ENCODE results near the gene TEAD1. TPM values are rescaled to one million over a fixed set of nuclear protein-coding genes. Genes with fewer than 3 reads are reported as not detected.

Gene TEAD1
- total RNA-seq, 1 donor from 2014 or later, result 62.5 TPM

DNA sequence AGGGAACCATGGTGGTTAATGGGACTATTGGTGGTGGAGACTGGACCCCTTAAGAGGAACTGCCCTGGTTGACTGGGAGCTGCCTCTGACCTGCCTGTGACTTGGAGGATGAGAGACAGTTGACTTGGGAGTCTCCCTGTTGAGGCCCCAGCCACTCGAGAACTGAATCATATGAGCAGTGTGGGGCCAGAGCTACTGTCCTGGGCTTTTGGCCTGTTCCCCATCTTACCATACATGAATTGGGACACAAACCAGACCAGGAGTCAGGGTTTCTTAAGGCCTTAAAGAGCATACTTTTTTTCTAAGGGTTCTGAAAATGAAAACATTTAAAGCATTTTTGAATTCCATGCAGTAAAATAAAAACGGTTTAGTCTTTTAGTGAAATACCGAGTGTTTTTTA, 92.8 kb downstream of the TEAD1 start:
- peaks cover 5% of the 10 kb centered on the region for H3K36me3 Mint-ChIP-seq (ENCODE audit: unreplicated experiment)
- peak overlapping the region; percentile 85 for H3K27ac Mint-ChIP-seq (ENCODE audit: unreplicated experiment)
- DNase-seq, result no peak
- H3K4me3 Mint-ChIP-seq (ENCODE audit: unreplicated experiment), result peak overlapping the region; percentile 12
- peaks cover 48% of the 10 kb centered on the region for H3K4me1 Mint-ChIP-seq (ENCODE audit: low read depth, unreplicated experiment)
- TF ChIP-seq, protein P1, sequence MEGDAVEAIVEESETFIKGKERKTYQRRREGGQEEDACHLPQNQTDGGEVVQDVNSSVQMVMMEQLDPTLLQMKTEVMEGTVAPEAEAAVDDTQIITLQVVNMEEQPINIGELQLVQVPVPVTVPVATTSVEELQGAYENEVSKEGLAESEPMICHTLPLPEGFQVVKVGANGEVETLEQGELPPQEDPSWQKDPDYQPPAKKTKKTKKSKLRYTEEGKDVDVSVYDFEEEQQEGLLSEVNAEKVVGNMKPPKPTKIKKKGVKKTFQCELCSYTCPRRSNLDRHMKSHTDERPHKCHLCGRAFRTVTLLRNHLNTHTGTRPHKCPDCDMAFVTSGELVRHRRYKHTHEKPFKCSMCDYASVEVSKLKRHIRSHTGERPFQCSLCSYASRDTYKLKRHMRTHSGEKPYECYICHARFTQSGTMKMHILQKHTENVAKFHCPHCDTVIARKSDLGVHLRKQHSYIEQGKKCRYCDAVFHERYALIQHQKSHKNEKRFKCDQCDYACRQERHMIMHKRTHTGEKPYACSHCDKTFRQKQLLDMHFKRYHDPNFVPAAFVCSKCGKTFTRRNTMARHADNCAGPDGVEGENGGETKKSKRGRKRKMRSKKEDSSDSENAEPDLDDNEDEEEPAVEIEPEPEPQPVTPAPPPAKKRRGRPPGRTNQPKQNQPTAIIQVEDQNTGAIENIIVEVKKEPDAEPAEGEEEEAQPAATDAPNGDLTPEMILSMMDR (IDR thresholded peaks at IDR 0.05; ENCODE audit: partially characterized antibody, unreplicated experiment), result no peak
- H3K9me3 Mint-ChIP-seq (ENCODE audit: unreplicated experiment), result peaks cover 18% of the 10 kb centered on the region
- peaks cover 18% of the 10 kb centered on the region for H3K27me3 Mint-ChIP-seq (ENCODE audit: unreplicated experiment)

DNA sequence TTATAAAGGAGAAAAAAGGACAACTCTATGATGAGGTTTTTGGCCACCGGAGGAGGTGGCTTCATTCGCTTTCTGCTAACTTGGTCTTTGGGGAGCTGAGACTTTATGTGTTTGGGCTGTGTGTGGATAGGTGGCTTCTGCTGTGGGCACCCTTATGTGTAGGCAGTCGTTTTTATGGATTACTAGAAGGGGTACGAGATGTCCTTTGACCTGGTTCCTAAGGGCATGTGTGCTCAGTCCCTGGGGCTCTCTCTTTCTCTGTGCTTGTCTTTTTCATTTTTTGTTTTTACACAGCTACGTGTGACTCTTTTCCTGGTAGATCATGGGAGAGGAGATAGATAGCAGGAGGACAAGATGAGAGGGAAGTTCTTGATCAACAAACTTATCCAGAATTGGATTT, 93.4 kb downstream of the TEAD1 start:
- DNase-seq, result no peak
- peak overlapping the region; percentile 67 for H3K4me3 Mint-ChIP-seq (ENCODE audit: unreplicated experiment)
- peaks cover 18% of the 10 kb centered on the region for H3K27me3 Mint-ChIP-seq (ENCODE audit: unreplicated experiment)
- TF ChIP-seq, protein P1 (IDR thresholded peaks at IDR 0.05; ENCODE audit: partially characterized antibody, unreplicated experiment), result no peak
- peaks cover 45% of the 10 kb centered on the region for H3K4me1 Mint-ChIP-seq (ENCODE audit: low read depth, unreplicated experiment)
- H3K9me3 Mint-ChIP-seq (ENCODE audit: unreplicated experiment), result peaks cover 18% of the 10 kb centered on the region
- peaks cover 5% of the 10 kb centered on the region for H3K36me3 Mint-ChIP-seq (ENCODE audit: unreplicated experiment)
- peak overlapping the region; percentile 46 for H3K27ac Mint-ChIP-seq (ENCODE audit: unreplicated experiment)

DNA sequence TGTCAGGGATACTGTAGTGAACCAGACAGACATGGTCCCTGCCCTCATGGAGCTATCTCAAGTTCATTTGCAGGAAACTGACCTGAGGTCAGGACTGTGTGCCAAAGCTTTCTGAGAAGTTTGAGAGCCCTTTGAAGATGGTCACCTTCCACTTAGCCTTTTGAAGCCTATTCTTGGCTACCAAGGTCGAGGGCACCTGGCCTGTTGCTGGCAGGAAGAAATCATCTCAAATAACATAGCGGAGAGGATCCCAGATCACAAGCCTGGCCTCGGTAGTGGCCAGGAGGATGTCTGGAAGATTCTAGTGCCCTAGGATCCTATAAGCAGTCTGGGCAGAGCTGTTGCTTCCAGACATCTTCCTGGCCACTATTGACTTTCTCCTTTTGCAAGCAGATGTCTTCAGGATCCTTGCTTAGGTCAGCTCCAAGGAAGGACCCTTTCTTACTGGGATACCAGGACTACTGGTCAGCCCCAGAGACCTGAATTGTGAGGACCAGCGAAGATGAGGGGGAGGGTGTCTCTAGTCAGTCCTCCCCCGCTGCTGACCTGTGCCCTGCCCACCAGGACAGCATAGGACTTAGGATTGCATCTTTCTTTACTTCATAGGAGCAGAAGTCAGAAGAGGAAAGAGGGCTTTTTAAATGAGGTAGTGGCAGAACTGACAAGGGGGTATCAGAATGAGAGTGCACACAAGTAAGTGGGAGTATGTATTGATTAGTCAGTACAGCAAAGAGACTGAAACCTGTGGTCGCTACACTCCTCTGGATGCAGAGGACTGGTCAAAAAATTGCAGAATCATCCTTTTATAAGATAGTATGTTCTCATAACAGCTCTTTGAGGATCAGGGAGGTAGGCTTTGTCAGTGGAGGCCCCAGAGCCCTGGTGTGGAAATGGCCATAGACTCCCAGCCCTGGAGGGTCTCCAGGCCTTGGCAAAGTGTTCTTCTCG, 94.8 kb downstream of the TEAD1 start:
- Mint-ChIP-seq H3K27me3 (ENCODE audit: unreplicated experiment) (peaks cover 16% of the 10 kb centered on the region), H3K4me1 (ENCODE audit: low read depth, unreplicated experiment) (peaks cover 47% of the 10 kb centered on the region), H3K27ac (ENCODE audit: unreplicated experiment) (no peak overlapping the region), H3K9me3 (ENCODE audit: unreplicated experiment) (peaks cover 18% of the 10 kb centered on the region), H3K36me3 (ENCODE audit: unreplicated experiment) (peaks cover 5% of the 10 kb centered on the region), H3K4me3 (ENCODE audit: unreplicated experiment) (no peak overlapping the region)
- TF ChIP-seq, protein P1 (IDR thresholded peaks at IDR 0.05; ENCODE audit: partially characterized antibody, unreplicated experiment), result no peak
- no peak for DNase-seq

DNA sequence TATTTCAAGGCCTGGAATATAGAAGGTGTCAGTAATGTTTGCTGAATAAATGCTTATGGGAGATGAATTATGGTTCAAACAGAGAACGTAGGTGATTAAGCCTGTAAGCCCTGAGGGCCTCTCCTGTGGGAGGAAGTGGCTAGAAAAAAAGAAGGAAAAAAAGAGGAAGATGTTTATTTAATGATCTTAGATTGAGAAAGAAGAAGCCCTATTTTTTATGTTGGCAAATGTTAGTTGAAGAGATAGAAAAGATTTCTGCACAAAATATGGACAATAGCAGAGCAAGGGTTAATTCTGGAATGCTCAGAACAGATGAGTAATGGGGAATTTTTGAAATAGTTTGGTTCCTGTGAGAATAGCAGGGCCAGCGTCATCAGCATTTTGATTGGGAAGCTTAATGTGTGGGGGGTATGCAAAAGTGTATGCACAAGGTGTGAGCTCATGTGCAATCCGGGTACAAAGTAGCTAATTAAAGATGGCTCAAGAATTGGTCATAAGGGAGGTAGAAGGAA, 95.7 kb downstream of the TEAD1 start:
- no peak overlapping the region for H3K4me3 Mint-ChIP-seq (ENCODE audit: unreplicated experiment)
- H3K27ac Mint-ChIP-seq (ENCODE audit: unreplicated experiment), result no peak overlapping the region
- TF ChIP-seq, protein P1 (IDR thresholded peaks at IDR 0.05; ENCODE audit: partially characterized antibody, unreplicated experiment), result no peak
- peaks cover 39% of the 10 kb centered on the region for H3K4me1 Mint-ChIP-seq (ENCODE audit: low read depth, unreplicated experiment)
- H3K36me3 Mint-ChIP-seq (ENCODE audit: unreplicated experiment), result peaks cover 5% of the 10 kb centered on the region
- peaks cover 13% of the 10 kb centered on the region for H3K27me3 Mint-ChIP-seq (ENCODE audit: unreplicated experiment)
- peaks cover 13% of the 10 kb centered on the region for H3K9me3 Mint-ChIP-seq (ENCODE audit: unreplicated experiment)
- no peak for DNase-seq

DNA sequence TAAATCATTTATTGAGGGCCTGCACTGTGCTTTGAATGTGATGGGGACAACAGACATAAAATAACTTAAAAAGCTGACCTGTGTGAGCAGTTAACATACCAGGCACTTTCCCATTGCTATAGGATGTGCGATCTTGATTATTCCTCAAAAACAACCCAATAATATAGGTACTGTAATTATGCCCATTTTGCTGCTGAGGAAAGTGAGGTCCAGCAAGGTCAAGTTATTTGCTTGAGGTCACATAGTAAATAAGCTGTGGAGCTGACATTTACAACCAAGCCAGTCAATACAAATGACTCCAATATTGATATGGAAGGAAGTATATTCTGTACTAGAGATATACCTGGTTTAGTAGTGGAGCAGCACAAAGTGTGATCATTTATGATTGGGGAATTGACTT, 96.2 kb downstream of the TEAD1 start:
- peaks cover 10% of the 10 kb centered on the region for H3K27me3 Mint-ChIP-seq (ENCODE audit: unreplicated experiment)
- TF ChIP-seq, protein P1 (IDR thresholded peaks at IDR 0.05; ENCODE audit: partially characterized antibody, unreplicated experiment), result no peak
- no peak for DNase-seq
- H3K4me1 Mint-ChIP-seq (ENCODE audit: low read depth, unreplicated experiment), result peaks cover 36% of the 10 kb centered on the region
- peaks cover 3% of the 10 kb centered on the region for H3K36me3 Mint-ChIP-seq (ENCODE audit: unreplicated experiment)
- no peak overlapping the region for H3K27ac Mint-ChIP-seq (ENCODE audit: unreplicated experiment)
- peaks cover 8% of the 10 kb centered on the region for H3K9me3 Mint-ChIP-seq (ENCODE audit: unreplicated experiment)
- no peak overlapping the region for H3K4me3 Mint-ChIP-seq (ENCODE audit: unreplicated experiment)
